HTERT RPE-1 (cell line): ENCODE results near the gene CERKL.

Experiments used
- in situ Hi-C: fragments of 300-500 bp; cut with MboI; formaldehyde crosslinking; loops from 4 replicates; pipeline ENCODE4 v1.14.3; 2020; ENCODE audit warnings: low sequenced_read_pairs

The CERKL gene

GRCh38 chr2:181628590-181629585 is 28.0 kb downstream of the CERKL start:
- in situ Hi-C loops = no loop called here

GRCh38 chr2:181627545-181627944 is 29.4 kb downstream of the CERKL start:
- in situ Hi-C loops = no loop called here

- in situ Hi-C loops = no loop called here
Observed at GRCh38 chr2:181626671-181627070, 30.2 kb downstream of the CERKL start.

- in situ Hi-C loops = no loop called here
Observed at GRCh38 chr2:181623159-181623558, 33.7 kb downstream of the CERKL start.

- in situ Hi-C loops = no loop called here
Observed at GRCh38 chr2:181621779-181622490, 35.0 kb downstream of the CERKL start.

GRCh38 chr2:181619516-181619915 is 37.4 kb downstream of the CERKL start:
- in situ Hi-C loops = no loop called here

GRCh38 chr2:181616715-181617114 is 40.2 kb downstream of the CERKL start:
- in situ Hi-C loops = no loop called here

GRCh38 chr2:181614874-181615638 is 41.8 kb downstream of the CERKL start:
- in situ Hi-C loops = no loop called here

GRCh38 chr2:181613241-181613640 is 43.7 kb downstream of the CERKL start:
- in situ Hi-C loops = no loop called here

- in situ Hi-C loops = no loop called here
Observed at GRCh38 chr2:181607629-181608590, 49.0 kb downstream of the CERKL start.

GRCh38 chr2:181605889-181606837 is 50.7 kb downstream of the CERKL start:
- in situ Hi-C loops = no loop called here

GRCh38 chr2:181602017-181602416 is 54.9 kb downstream of the CERKL start:
- in situ Hi-C loops = no loop called here

- in situ Hi-C loops = no loop called here
Observed at GRCh38 chr2:181596556-181596955, 60.3 kb downstream of the CERKL start.

- in situ Hi-C loops = no loop called here
Observed at GRCh38 chr2:181594322-181594721, 62.6 kb downstream of the CERKL start.

- in situ Hi-C loops = no loop called here
Observed at GRCh38 chr2:181589779-181590178, 67.1 kb downstream of the CERKL start.

- in situ Hi-C loops = no loop called here
Observed at GRCh38 chr2:181588546-181588945, 68.4 kb downstream of the CERKL start.

GRCh38 chr2:181586569-181587081 is 70.3 kb downstream of the CERKL start:
- in situ Hi-C loops = no loop called here

GRCh38 chr2:181585732-181586131 is 71.2 kb downstream of the CERKL start:
- in situ Hi-C loops = no loop called here

- in situ Hi-C loops = no loop called here
Observed at GRCh38 chr2:181581534-181581933, 75.4 kb downstream of the CERKL start.
